Pancreas (tissue), 10 donors: Measurements from ENCODE around the gene ELL. TPM values are rescaled to one million over a fixed set of nuclear protein-coding genes. Genes with fewer than 3 reads are reported as not detected.
A peak's percentile ranks its signal among the peaks of the same experiment; 100 is the strongest.

Experiments used
- ATAC-seq, 4 donors: fragments of 200-7000 bp; cut with Tn5 transposase; one replicate each; pipeline versions ENCODE4 v1.8.0 to v1.9.1; 2020; ENCODE audit warnings: mild to moderate bottlenecking in 4 of 4, moderate library complexity in 4 of 4
- DNase-seq, 6 donors: peaks; one replicate each; pipeline ENCODE4 v3.0.0-alpha.2; 2020
- FAIRE-seq: peaks from 2 replicates; lab custom pipeline; 2012; peaks lifted over from hg19 to GRCh38; lab: Jason Lieb, UNC
- H3K27ac ChIP-seq, 4 donors: fragments of 200-600 bp; sonication (generic); 1 replicate in 3 of 4; 2 replicates in 1 of 4; pipeline versions ENCODE4 v1.5.0 to v1.8.0; 2020
- H3K27me3 ChIP-seq, 4 donors: fragments of 200-600 bp; one replicate each; pipeline ENCODE4 v1.8.0; 2021
- H3K36me3 ChIP-seq, 3 donors: fragments of 200-600 bp; sonication (generic) in 1 of 3; one replicate each; pipeline versions ENCODE4 v1.5.0 to v1.8.0; 2020 to 2021
- H3K4me1 ChIP-seq, 3 donors: fragments of 200-600 bp; one replicate each; pipeline ENCODE4 v1.8.0; 2021
- H3K4me3 ChIP-seq, 4 donors: fragments of 200-600 bp; sonication (generic) in 2 of 4; one replicate each; pipeline versions ENCODE4 v1.5.0 to v1.8.0; 2020 to 2021
- H3K9me3 ChIP-seq, 4 donors: fragments of 200-600 bp; one replicate each; pipeline ENCODE4 v1.8.0; 2021
- CTCF ChIP-seq, 4 donors: fragments of 200-600 bp; sonication (generic) in 3 of 4; IDR thresholded peaks; one replicate each; pipeline versions ENCODE4 v1.5.0 to v1.8.0; 2021; ENCODE audit warnings: antibody characterized with exemption in 4 of 4
- WGBS, 2 donors: extraction: QIAGEN DNeasy Blood & Tissue Kit; methylation state at CpG; one replicate each; pipeline ENCODE4 v1.1.7; 2013; 5-methylcytosine and 5-hydroxymethylcytosine counted together
- intact Hi-C, 3 donors: fragments of 100-400 bp; cut with DNase I; formaldehyde crosslinking; loops; one replicate each; pipeline versions ENCODE4 v1.11.1 to v1.14.2; 2022
- polyA plus RNA-seq, 2 donors: library from polyadenylated mRNA; stranded (reverse); fragments of 200-250 nt; gene quantifications; one replicate each; pipeline ENCODE4 v1.2.3, GENCODE V29; 2013
- total RNA-seq, 6 donors: library from RNA; stranded (reverse); fragmentation: NEBNext Ultra II Directional in 4 of 6; extraction: Animal tissue kit (Norgen Biotek cat#: 25700) in 4 of 6; gene quantifications; one replicate each; pipeline versions ENCODE4 v1.2.1 to v1.2.4, GENCODE V29; 2021 to 2023
- donor health status: healthy with polysubstance abuse.
- donor health status: DM: no; HTN: no; CAD: no; lungs with moderate emphysema.
- donor health status: DM: no; HTN: no; CAD: no.
- donor health status: control.
- donor health status: control.
- donor health status: Bipolar disorder and iron deficiency.
- donor health status: DM: yes; HTN: yes; CAD: no.
- donor health status: DM: no; HTN: no; CAD: no.
- donor health status: DM: no; HTN: no; CAD: no.
- donor health status: DM: yes; HTN: yes; CAD: no.

ELL gene
- total and polyA plus RNA-seq, 8 donors: 5.8 to 13.4 (median 9.8) TPM

- H3K27me3 ChIP-seq: no peaks in the 10 kb centered on the region
- no peak for ATAC-seq
- intact Hi-C loops: no loop called here
- WGBS, 2 donors: 92 to 96% methylated on average over 7 of the region's 7 CpGs
- no peak overlapping the region for H3K27ac ChIP-seq
- no peaks in the 10 kb centered on the region for H3K9me3 ChIP-seq
- no peak for TF ChIP-seq CTCF (IDR thresholded peaks at IDR 0.05)
- no peak overlapping the region for H3K4me3 ChIP-seq
- H3K4me1 ChIP-seq: peaks cover 35 to 47% (median 38%) of the 10 kb centered on the region in 3 donors
- no peak for FAIRE-seq
- H3K36me3 ChIP-seq: no peaks in the 10 kb centered on the region
- no peak for DNase-seq
These were observed 13.3 kb downstream of the ELL start for GRCh38 chr19:18508585-18508984.

- H3K4me3 ChIP-seq: no peak overlapping the region
- DNase-seq (no peak), ATAC-seq (no peak), FAIRE-seq (no peak)
- no peak overlapping the region for H3K27ac ChIP-seq
- intact Hi-C loops: no loop called here
- H3K9me3 ChIP-seq: no peaks in the 10 kb centered on the region
- H3K36me3 ChIP-seq: no peaks in the 10 kb centered on the region
- 76 to 79% methylated on average over 11 of the region's 11 CpGs for WGBS, 2 donors
- H3K27me3 ChIP-seq: no peaks in the 10 kb centered on the region
- H3K4me1 ChIP-seq: peaks cover 36 to 54% (median 41%) of the 10 kb centered on the region in 3 donors
- no peak for TF ChIP-seq CTCF (IDR thresholded peaks at IDR 0.05)
These were observed 14.0 kb downstream of the ELL start for GRCh38 chr19:18507727-18508440.

DNA sequence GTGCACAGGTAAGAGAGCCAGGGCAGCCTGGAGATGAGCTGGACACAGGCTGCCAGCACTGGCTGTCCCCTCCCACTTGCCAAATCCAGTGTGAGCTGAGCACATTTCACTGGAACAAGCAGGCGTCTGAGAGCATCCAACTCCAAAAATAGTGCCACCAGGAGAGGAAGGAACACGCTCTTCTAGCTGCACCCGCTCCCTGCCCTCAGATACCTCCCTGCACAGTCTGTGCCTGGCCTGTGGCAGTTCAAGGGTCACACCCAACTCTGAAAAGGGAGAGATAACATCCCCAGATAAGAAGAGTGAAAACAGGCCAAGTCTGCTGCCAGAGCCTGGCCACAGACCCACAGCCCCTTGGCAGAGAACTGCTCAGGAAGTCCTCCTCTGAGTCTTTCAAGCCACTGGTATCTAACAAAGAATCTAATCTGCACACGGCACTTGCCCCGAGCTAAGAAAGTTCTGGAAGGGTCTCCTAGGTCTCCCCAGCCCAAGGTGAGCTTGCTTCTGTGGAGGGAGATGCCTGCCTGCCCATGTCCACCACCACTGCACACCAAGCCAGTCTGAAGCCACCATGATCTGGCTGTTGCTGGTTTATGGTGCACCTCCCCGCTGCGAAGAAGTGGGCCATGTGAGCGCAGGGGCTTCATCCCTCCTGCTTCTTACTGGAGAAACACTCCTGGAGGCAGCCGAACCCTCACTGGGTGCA, 14.7 kb downstream of the ELL start:
- no peak overlapping the region for H3K4me3 ChIP-seq
- no peaks in the 10 kb centered on the region for H3K36me3 ChIP-seq
- H3K4me1 ChIP-seq: peaks cover 36 to 60% (median 41%) of the 10 kb centered on the region in 3 donors
- H3K9me3 ChIP-seq: no peaks in the 10 kb centered on the region
- 54 to 57% methylated on average over 9 of the region's 9 CpGs for WGBS, 2 donors
- DNase-seq: no peak
- H3K27me3 ChIP-seq: no peaks in the 10 kb centered on the region
- no peak for TF ChIP-seq CTCF (IDR thresholded peaks at IDR 0.05)
- ATAC-seq: peak in 2 of 4 donors; percentile 3 to 26
- intact Hi-C loops: no loop called here
- peak overlapping the region in 1 of 4 donors; percentile 10 for H3K27ac ChIP-seq
- no peak for FAIRE-seq

GRCh38 chr19:18506101-18506930, 15.6 kb downstream of the ELL start:
- no peak for TF ChIP-seq CTCF (IDR thresholded peaks at IDR 0.05)
- intact Hi-C loops: no loop called here
- no peak overlapping the region for H3K4me3 ChIP-seq
- FAIRE-seq: no peak
- no peak for ATAC-seq
- DNase-seq: peak in 2 of 6 donors; percentile 54 to 80
- no peaks in the 10 kb centered on the region for H3K27me3 ChIP-seq
- no peaks in the 10 kb centered on the region for H3K9me3 ChIP-seq
- H3K36me3 ChIP-seq: no peaks in the 10 kb centered on the region
- 74 to 75% methylated on average over 19 of the region's 19 CpGs for WGBS, 2 donors
- H3K27ac ChIP-seq: peak overlapping the region in 2 of 4 donors; percentile 10 to 52
- peaks cover 38 to 66% (median 41%) of the 10 kb centered on the region in 3 donors for H3K4me1 ChIP-seq
